HEK293 (cell line): ENCODE data around the gene TSHZ2.

Source experiments
- CTCF ChIP-seq: fragments of 450-650 bp; formaldehyde crosslinking; IDR thresholded peaks from 2 replicates; pipeline ENCODE4 v1.5.1; 2016; ENCODE audit warnings: missing biosample characterization, missing genetic modification characterization
- ZBTB49 ChIP-seq: fragments of 450-650 bp; formaldehyde crosslinking; IDR thresholded peaks from 2 replicates; pipeline ENCODE4 v1.5.1; 2016; ENCODE audit warnings: missing biosample characterization, missing genetic modification characterization, low read depth
- ZNF768 ChIP-seq: fragments of 450-650 bp; formaldehyde crosslinking; IDR thresholded peaks from 2 replicates; pipeline ENCODE4 v1.5.1; 2018; ENCODE audit warnings: missing biosample characterization, mild to moderate bottlenecking, missing genetic modification characterization

DNA sequence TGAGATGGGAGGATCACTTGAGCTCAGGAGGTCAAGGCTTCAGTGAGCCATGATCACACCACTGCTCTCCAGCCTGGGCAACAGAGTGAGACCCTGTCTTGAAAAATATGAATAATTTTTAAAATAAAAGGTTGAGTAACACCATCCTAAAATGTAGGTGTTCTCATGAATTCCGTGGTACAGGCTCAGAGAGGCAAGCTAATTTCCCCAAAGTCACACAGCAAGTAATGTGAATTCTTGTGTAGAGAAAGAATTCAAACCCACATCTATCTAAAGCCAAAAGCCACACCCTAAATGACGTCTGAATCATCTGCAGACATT lies 541.0 kb downstream of the TSHZ2 start:
- TF ChIP-seq ZNF768 (tag by site-specific recombination): no peak
- TF ChIP-seq CTCF (tag by site-specific recombination): no peak
- TF ChIP-seq ZBTB49 (tag by site-specific recombination): no peak
